ENCODE measurements around the gene HAGHL.

The HAGHL gene

DNA sequence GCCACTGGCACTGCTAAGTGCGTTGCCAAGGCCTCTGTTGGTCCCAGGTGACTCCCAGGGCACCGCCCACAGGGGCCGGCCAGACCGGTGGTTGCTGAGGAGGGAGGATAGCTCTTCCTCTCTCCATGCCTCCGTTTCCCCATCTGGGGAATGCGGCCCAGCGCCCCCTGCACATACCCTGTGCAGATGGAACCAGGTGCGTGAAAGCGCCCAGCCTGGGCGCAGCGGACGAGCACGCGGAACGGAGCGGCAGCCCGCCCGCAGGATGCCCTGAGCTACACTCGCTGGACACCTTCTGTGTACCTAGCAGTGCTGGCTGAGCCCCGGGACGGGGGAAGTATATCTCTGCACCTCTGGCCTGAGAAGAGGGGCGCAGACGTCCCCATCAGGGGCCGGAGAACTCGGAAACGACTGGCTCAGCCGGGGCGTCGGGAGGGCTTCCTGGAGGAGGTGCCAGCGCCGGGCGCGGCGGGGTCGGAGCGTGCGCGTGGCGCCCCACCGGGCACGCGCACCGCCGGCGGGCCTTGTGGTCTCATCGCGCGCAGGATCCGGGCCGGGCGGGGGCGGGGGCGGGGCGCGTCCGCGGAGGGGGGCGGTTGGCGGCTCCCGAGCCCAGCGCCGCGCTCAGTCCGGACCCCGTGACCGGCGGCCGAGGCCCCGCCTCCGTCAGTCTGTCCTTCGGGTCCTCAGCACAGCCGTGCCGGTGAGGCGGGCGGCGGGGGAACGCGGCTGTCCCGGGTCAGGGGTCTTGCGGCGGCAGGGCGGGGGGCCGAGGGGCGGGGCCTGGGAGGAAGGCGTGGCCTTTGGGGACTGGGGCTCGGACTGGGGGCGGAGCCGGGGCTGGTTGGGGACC is at the start of gene HAGHL, which contains the start of gene CCDC78:
Gene HAGHL (plus strand): TSS at position 669 of the 853 bp plus-strand sequence. CDS start 404 bp downstream, outside the sequence.
Gene CCDC78 (minus strand): TSS at position 6 of the 853 bp plus-strand sequence. CDS start 76 bp downstream, outside the sequence.
- Mint-ChIP-seq H3K4me1 (ENCODE audit: low read depth) (peaks cover 12% of the 10 kb centered on the region), H3K36me3 (ENCODE audit: low read depth) (peaks cover 20% of the 10 kb centered on the region), H3K4me3 (peak within 1 kb of the TSS; percentile 70), H3K27me3 (no peaks in the 10 kb centered on the region), H3K9me3 (no peaks in the 10 kb centered on the region), H3K27ac (peak within 1 kb of the TSS; percentile 73)
- DNase-seq = peak; percentile 79

DNA sequence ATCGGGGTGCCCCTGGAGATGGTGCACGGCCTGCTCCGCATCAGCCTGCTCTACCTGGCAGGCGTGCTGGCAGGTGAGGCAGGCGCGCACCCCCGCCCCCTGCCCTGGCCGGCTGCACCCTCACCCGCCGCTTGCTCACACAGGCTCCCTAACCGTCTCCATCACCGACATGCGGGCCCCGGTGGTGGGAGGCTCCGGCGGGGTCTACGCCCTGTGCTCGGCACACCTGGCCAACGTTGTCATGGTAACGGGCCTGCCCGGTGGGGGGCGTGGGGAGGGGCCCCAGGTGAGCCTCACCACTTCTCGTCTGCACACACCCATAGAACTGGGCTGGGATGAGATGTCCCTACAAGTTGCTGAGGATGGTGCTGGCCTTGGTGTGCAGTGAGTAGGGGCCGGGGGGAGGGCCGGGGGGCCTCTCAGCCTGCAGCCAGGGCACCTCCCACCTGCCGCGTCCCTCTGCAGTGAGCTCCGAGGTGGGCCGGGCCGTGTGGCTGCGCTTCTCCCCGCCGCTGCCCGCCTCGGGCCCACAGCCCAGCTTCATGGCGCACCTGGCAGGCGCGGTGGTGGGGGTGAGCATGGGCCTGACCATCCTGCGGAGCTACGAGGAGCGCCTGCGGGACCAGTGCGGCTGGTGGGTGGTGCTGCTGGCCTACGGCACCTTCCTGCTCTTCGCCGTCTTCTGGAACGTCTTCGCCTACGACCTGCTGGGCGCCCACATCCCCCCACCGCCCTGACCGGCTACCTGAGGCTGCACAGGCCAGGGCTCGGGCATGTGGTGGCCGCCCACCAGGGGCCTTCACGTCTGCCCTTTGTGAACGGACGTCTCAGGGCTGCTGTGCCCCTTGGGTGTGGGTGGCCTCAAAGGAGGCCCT is 49.4 kb upstream of the HAGHL start:
- Mint-ChIP-seq H3K27ac (no peak overlapping the region), H3K9me3 (no peaks in the 10 kb centered on the region), H3K27me3 (peaks cover 9% of the 10 kb centered on the region), H3K36me3 (ENCODE audit: low read depth) (peaks cover 41% of the 10 kb centered on the region), H3K4me3 (no peak overlapping the region), H3K4me1 (ENCODE audit: low read depth) (peaks cover 30% of the 10 kb centered on the region)
- DNase-seq = no peak

GRCh38 chr16:678209-678857 is 48.6 kb upstream of the HAGHL start:
- H3K27ac Mint-ChIP-seq = peak overlapping the region; percentile 81
- H3K36me3 Mint-ChIP-seq (ENCODE audit: low read depth) = peaks cover 41% of the 10 kb centered on the region
- no peak for DNase-seq
- H3K9me3 Mint-ChIP-seq = no peaks in the 10 kb centered on the region
- no peak overlapping the region for H3K4me3 Mint-ChIP-seq
- H3K4me1 Mint-ChIP-seq (ENCODE audit: low read depth) = peaks cover 37% of the 10 kb centered on the region
- H3K27me3 Mint-ChIP-seq = peaks cover 9% of the 10 kb centered on the region

- Mint-ChIP-seq H3K27me3 (peaks cover 9% of the 10 kb centered on the region), H3K4me1 (ENCODE audit: low read depth) (peaks cover 39% of the 10 kb centered on the region), H3K36me3 (ENCODE audit: low read depth) (peaks cover 37% of the 10 kb centered on the region), H3K9me3 (no peaks in the 10 kb centered on the region), H3K4me3 (peak overlapping the region; percentile 79), H3K27ac (peak overlapping the region; percentile 90)
- no peak for DNase-seq
Observed at GRCh38 chr16:678858-679813, 47.8 kb upstream of the HAGHL start.

GRCh38 chr16:679814-680624 is 46.9 kb upstream of the HAGHL start, which contains the start of gene STUB1:
Gene STUB1, plus strand, starts transcription at chr16:680410. Its CDS starts 116 bp downstream, at chr16:680526.
- peaks cover 34% of the 10 kb centered on the region for H3K36me3 Mint-ChIP-seq (ENCODE audit: low read depth)
- H3K4me3 Mint-ChIP-seq = peak within 1 kb of the TSS; percentile 84
- H3K4me1 Mint-ChIP-seq (ENCODE audit: low read depth) = peaks cover 43% of the 10 kb centered on the region
- peak; percentile 93 for DNase-seq
- no peaks in the 10 kb centered on the region for H3K9me3 Mint-ChIP-seq
- peaks cover 8% of the 10 kb centered on the region for H3K27me3 Mint-ChIP-seq
- peak within 1 kb of the TSS; percentile 96 for H3K27ac Mint-ChIP-seq

DNA sequence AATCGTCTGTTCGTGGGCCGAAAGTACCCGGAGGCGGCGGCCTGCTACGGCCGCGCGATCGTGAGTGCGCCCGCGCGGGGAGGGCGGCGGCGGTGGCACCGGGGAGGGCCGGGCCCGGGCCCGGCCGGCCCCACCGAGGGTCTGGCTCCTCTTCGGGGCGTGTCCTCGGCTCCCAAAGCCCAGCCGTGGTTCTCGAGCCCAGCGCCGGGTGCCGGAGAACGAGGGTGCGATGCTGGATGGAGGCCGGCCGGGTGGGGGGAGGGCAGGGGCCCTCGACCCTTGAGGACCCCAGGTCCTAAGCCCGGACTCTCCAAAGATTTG is 46.3 kb upstream of the HAGHL start:
- Mint-ChIP-seq H3K9me3 (no peaks in the 10 kb centered on the region), H3K36me3 (ENCODE audit: low read depth) (peaks cover 39% of the 10 kb centered on the region), H3K27ac (peak overlapping the region; percentile 88), H3K27me3 (peaks cover 5% of the 10 kb centered on the region), H3K4me3 (peak overlapping the region; percentile 84), H3K4me1 (ENCODE audit: low read depth) (peaks cover 43% of the 10 kb centered on the region)
- no peak for DNase-seq

DNA sequence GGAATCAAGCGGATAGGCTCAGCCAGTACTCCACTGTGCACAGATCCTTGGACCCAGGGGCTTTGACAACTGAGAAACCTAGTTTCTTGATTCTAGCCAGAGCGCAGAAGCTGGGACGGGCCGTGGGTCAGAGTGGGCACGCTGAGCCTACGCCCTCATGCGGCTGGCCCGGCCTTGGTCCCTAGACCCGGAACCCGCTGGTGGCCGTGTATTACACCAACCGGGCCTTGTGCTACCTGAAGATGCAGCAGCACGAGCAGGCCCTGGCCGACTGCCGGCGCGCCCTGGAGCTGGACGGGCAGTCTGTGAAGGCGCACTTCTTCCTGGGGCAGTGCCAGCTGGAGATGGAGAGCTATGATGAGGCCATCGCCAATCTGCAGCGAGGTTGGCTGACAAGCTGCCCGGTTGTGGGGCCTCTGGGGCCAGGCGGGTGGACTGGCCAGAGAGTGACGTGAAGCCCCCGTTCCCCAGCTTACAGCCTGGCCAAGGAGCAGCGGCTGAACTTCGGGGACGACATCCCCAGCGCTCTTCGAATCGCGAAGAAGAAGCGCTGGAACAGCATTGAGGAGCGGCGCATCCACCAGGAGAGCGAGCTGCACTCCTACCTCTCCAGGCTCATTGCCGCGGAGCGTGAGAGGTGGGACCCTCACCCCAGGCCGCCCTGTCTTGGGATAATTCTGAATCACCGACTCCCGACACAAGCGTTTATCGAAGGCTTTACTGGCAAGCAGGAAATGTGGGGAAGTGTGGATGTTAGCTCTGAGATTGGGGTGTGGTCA is 45.8 kb upstream of the HAGHL start:
- peak overlapping the region; percentile 84 for H3K4me3 Mint-ChIP-seq
- peak; percentile 54 for DNase-seq
- peaks cover 49% of the 10 kb centered on the region for H3K4me1 Mint-ChIP-seq (ENCODE audit: low read depth)
- H3K27me3 Mint-ChIP-seq = peaks cover 5% of the 10 kb centered on the region
- peaks cover 45% of the 10 kb centered on the region for H3K36me3 Mint-ChIP-seq (ENCODE audit: low read depth)
- H3K27ac Mint-ChIP-seq = peak overlapping the region; percentile 88
- H3K9me3 Mint-ChIP-seq = no peaks in the 10 kb centered on the region

GRCh38 chr16:681746-682427 is 45.0 kb upstream of the HAGHL start:
- H3K36me3 Mint-ChIP-seq (ENCODE audit: low read depth) = peaks cover 51% of the 10 kb centered on the region
- no peak for DNase-seq
- H3K4me3 Mint-ChIP-seq = peak overlapping the region; percentile 84
- no peaks in the 10 kb centered on the region for H3K9me3 Mint-ChIP-seq
- H3K27ac Mint-ChIP-seq = peak overlapping the region; percentile 88
- peaks cover 50% of the 10 kb centered on the region for H3K4me1 Mint-ChIP-seq (ENCODE audit: low read depth)
- peaks cover 2% of the 10 kb centered on the region for H3K27me3 Mint-ChIP-seq

- peaks cover 58% of the 10 kb centered on the region for H3K36me3 Mint-ChIP-seq (ENCODE audit: low read depth)
- H3K4me3 Mint-ChIP-seq = peak overlapping the region; percentile 84
- peak overlapping the region; percentile 88 for H3K27ac Mint-ChIP-seq
- no peaks in the 10 kb centered on the region for H3K27me3 Mint-ChIP-seq
- no peaks in the 10 kb centered on the region for H3K9me3 Mint-ChIP-seq
- no peak for DNase-seq
- H3K4me1 Mint-ChIP-seq (ENCODE audit: low read depth) = peaks cover 53% of the 10 kb centered on the region
Observed at GRCh38 chr16:682493-683395, 44.2 kb upstream of the HAGHL start.

- Mint-ChIP-seq H3K9me3 (no peaks in the 10 kb centered on the region), H3K4me3 (peak overlapping the region; percentile 84), H3K27me3 (no peaks in the 10 kb centered on the region), H3K36me3 (ENCODE audit: low read depth) (peaks cover 61% of the 10 kb centered on the region), H3K4me1 (ENCODE audit: low read depth) (peaks cover 55% of the 10 kb centered on the region), H3K27ac (peak overlapping the region; percentile 88)
- DNase-seq = peak; percentile 57
Observed at GRCh38 chr16:683396-684070, 43.4 kb upstream of the HAGHL start.
